Measurements from ENCODE around the gene TCF4.

The TCF4 gene

DNA sequence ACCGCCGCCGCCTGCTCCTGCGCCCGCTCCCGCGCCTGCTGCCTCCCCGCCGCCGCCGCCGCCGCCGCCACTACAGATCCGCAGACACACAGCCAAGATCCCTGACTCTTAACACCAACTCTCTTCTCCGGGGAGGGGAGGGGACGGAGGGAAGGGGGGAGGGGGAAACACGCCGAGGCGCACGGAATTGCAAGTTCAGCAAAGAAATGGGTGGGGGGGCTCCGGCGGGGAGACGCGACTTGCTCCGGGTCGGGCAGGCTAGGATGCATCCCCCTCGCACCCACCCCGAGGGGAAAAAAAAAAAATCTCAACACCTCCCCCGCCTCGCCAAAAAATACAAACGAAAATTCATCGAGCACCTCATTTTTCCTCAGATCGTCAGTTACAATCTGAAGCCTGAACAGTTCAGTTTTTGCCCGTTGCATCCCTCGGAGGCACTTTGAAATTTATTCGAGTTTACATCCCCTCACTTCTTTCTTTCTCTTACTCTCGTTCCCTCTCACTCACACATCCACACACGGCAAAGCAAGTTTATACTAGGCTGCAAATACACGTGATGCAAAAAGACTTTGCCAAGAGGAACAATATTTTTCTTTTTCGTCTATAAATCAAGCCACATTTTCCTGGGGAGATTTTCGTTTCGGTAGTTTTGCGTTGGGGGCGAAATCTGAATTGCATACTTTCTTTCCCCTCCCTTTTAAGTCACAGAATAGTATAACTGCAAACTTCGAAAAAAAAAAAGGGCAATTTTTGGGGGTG lies at the start of gene TCF4:
Gene TCF4 (minus strand): TSS at position 82 of the 759 bp plus-strand sequence. CDS start 1,076 bp downstream, outside the sequence.
- peak within 1 kb of the TSS; percentile 45 for H3K4me3 ChIP-seq (ENCODE audit: low read depth, low read length)
- no peak for TF ChIP-seq CTCF (IDR thresholded peaks at IDR 0.05; ENCODE audit: low read depth, low read length, missing control alignments)
- DNase-seq (ENCODE audit: low read depth) = no peak

DNA sequence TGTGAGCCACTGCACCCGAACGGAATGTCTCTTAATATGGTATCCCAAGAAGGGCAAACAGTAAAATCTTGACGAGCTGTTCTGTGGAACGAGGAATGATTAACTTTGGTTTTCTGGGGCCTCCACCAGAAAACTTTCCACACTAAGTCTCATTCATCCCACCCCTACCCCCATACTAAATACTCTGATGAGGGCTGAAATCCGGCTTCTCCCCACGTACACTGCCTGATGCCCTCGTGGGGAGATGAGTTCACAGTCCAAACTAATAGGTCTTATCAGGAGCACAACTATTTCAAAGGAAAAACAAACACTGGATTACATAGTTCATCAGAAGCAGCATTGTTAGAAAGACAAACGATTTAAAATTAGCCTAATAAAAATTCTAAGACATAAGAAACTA lies 49.2 kb upstream of the TCF4 start:
- no peak overlapping the region for H3K4me3 ChIP-seq (ENCODE audit: low read depth, low read length)
- DNase-seq (ENCODE audit: low read depth) = no peak
- no peak for TF ChIP-seq CTCF (IDR thresholded peaks at IDR 0.05; ENCODE audit: low read depth, low read length, missing control alignments)

DNA sequence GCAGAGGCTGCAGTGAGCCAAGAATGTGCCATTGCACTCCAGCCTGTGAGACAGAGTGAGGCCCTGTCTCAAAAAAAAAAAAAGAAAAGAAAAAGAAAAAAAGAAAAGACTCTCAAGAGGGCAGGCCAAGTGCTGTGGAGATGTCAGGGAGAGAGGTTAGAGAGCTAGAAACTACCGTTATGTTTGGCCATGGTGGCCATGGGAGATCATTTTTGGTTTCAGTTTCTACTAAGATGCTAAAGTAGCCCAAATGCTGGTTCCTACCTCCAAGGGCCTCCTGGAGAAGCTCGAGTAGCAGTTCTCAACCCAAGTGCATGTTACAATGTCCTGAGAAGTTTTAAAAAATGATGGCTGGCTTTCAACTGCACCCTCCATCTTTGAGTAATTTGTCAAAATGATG lies 47.4 kb upstream of the TCF4 start:
- TF ChIP-seq CTCF (IDR thresholded peaks at IDR 0.05; ENCODE audit: low read depth, low read length, missing control alignments) = no peak
- H3K4me3 ChIP-seq (ENCODE audit: low read depth, low read length) = no peak overlapping the region
- DNase-seq (ENCODE audit: low read depth) = no peak

- no peak for DNase-seq (ENCODE audit: low read depth)
- no peak for TF ChIP-seq CTCF (IDR thresholded peaks at IDR 0.05; ENCODE audit: low read depth, low read length, missing control alignments)
- H3K4me3 ChIP-seq (ENCODE audit: low read depth, low read length) = no peak overlapping the region
Observed at GRCh38 chr18:55634545-55634944, 46.6 kb upstream of the TCF4 start.

DNA sequence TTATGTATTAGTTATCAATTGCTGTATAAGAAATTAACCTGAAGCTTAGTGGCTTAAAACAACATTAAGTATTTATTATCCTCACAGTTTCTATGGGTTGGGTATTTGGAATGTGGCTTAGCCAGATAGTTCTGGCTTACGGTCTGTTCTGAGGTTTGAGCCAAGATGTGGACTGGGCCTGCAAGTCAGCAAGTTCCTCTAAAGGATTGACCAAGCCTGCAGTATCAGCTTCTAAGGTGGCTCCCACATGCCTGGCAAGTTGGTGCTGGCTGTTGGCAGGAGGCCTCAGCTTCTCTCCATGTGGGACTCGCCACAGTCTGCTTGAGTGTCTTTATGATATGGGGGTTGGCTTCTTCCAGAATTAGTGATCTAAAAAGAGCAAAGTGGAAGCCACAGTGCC lies 45.0 kb upstream of the TCF4 start:
- no peak for DNase-seq (ENCODE audit: low read depth)
- no peak overlapping the region for H3K4me3 ChIP-seq (ENCODE audit: low read depth, low read length)
- TF ChIP-seq CTCF (IDR thresholded peaks at IDR 0.05; ENCODE audit: low read depth, low read length, missing control alignments) = no peak

DNA sequence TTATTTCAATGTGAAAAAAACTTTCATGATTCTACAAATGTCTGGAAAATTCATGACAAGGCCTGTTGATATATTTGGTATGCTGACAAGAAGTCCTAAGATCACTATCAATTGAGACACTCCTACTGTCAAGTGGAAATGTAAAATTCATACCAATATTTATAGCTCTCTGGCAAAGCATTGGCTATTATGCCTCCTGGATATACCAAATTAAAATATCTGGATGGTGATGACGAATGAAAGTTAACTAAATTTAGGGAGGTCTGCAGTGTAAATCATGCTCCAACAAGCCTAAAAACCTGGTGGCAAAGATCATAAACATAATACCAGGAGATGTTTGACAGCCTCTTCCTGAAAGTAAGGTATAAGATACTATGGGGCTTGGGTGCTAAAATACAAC lies 41.1 kb upstream of the TCF4 start:
- no peak for TF ChIP-seq CTCF (IDR thresholded peaks at IDR 0.05; ENCODE audit: low read depth, low read length, missing control alignments)
- no peak overlapping the region for H3K4me3 ChIP-seq (ENCODE audit: low read depth, low read length)
- DNase-seq (ENCODE audit: low read depth) = no peak

- no peak overlapping the region for H3K4me3 ChIP-seq (ENCODE audit: low read depth, low read length)
- TF ChIP-seq CTCF (IDR thresholded peaks at IDR 0.05; ENCODE audit: low read depth, low read length, missing control alignments) = no peak
Observed at GRCh38 chr18:55627007-55627406, 39.0 kb upstream of the TCF4 start.

More at GRCh38 chr18:55627007-55627406, 39.0 kb upstream of the TCF4 start:
- no peak for DNase-seq (ENCODE audit: low read depth)
